K562 (cell line): ENCODE data around the gene SDS. TPM values are rescaled to one million over a fixed set of nuclear protein-coding genes. Genes with fewer than 3 reads are reported as not detected.

Experiments
- ATAC-seq: fragments of 200-7000 bp; cut with Tn5 transposase; 3 replicates; pipeline ENCODE4 v1.9.1; 2020; ENCODE audit warnings: moderate library complexity
- BruUV-seq: library from RNA; stranded (reverse); fragments of 400-500 nt; replicated peaks from 2 replicates; lab custom pipeline; 2021; lab: Mats Ljungman, UMichigan
- CTCF ChIA-PET: fragments of 300-600 bp; formaldehyde crosslinking; extraction: SDS; loops from one replicate; lab custom pipeline; 2021; ENCODE audit warnings: low intra/inter-chr PET ratio; lab: Yijun Ruan, JAX
- POLR2A ChIA-PET: fragments of 300-600, 350-650 bp; sonication (Branson Sonifier 250); formaldehyde crosslinking; extraction: SDS; loops from one replicate; lab custom pipeline; 2021; ENCODE audit warnings: antibody characterized with exemption, inconsistent platforms; lab: Yijun Ruan, JAX
- DNase-seq, 4 experiments: peaks; one replicate each; pipeline versions ENCODE4 v3.0.0 to v3.0.0-alpha.2; 2011 to 2018; ENCODE audit warnings: low spot score in 3 of 4, mixed read lengths in 3 of 4; ENCODE audit errors: extremely low read depth in 1 of 4
- FAIRE-seq: peaks from 2 replicates; lab custom pipeline; 2011; peaks lifted over from hg19 to GRCh38; lab: Jason Lieb, UNC
- H2AFZ ChIP-seq: 2 replicates; pipeline ENCODE4 v1.6.0; 2011; ENCODE audit warnings: low read depth, low read length, control low read depth, inconsistent platforms
- H3K27ac ChIP-seq: fragments of 200-600 bp; 3 replicates; pipeline ENCODE4 v1.8.0; 2011; ENCODE audit warnings: low read depth, mild to moderate bottlenecking, control low read depth, inconsistent platforms, low read length, moderate library complexity, mixed read lengths; ENCODE audit errors: extremely low read depth
- H3K27me3 ChIP-seq, 2 experiments: fragments of 300-600 bp in 1 of 2; 2 replicates in 1 of 2; 3 replicates in 1 of 2; pipeline versions ENCODE4 v1.6.0 to v1.8.0; 2011; ENCODE audit warnings: inconsistent platforms in 2 of 2, low read length in 2 of 2, mild to moderate bottlenecking in 1 of 2, mixed read lengths in 1 of 2, moderate library complexity in 1 of 2; ENCODE audit not compliant: control insufficient read depth in 2 of 2, insufficient read depth in 2 of 2
- H3K36me3 ChIP-seq: fragments of 300-600 bp; 3 replicates; pipeline ENCODE4 v1.8.0; 2011; ENCODE audit warnings: mild to moderate bottlenecking, low read length, inconsistent platforms; ENCODE audit not compliant: control insufficient read depth, insufficient read depth
- H3K4me1 ChIP-seq, 2 experiments: fragments of 200-600 bp in 1 of 2; replicated peaks in 1 of 2; 2 replicates in 1 of 2; 3 replicates in 1 of 2; pipeline versions ENCODE4 v1.5.1 to v1.8.0; 2011; ENCODE audit warnings: inconsistent platforms in 2 of 2, low read length in 2 of 2, mild to moderate bottlenecking in 1 of 2, mixed read lengths in 1 of 2, moderate library complexity in 1 of 2; ENCODE audit not compliant: control insufficient read depth in 2 of 2, insufficient read depth in 2 of 2
- H3K4me2 ChIP-seq: 2 replicates; pipeline ENCODE4 v1.6.1; 2011; ENCODE audit warnings: low read length, control low read depth, inconsistent platforms, mixed read lengths; ENCODE audit not compliant: insufficient read depth
- H3K4me3 ChIP-seq: fragments of 200-600 bp; sonication (generic), shearing (Covaris generic); 2 replicates; pipeline ENCODE4 v1.5.1; 2016; ENCODE audit warnings: control low read depth, inconsistent platforms
- H3K79me2 ChIP-seq: fragments of 200-600 bp; 3 replicates; pipeline ENCODE4 v1.8.0; 2011; ENCODE audit warnings: low read length, inconsistent platforms; ENCODE audit not compliant: control insufficient read depth, insufficient read depth
- H3K9ac ChIP-seq, 2 experiments: 2 replicates each; pipeline versions ENCODE4 v1.6.0 to v1.6.1; 2011; ENCODE audit warnings: low read depth in 2 of 2, low read length in 2 of 2, control low read depth in 1 of 2, inconsistent platforms in 1 of 2, mild to moderate bottlenecking in 1 of 2, mixed read lengths in 1 of 2; ENCODE audit not compliant: insufficient read depth in 1 of 2
- H3K9me1 ChIP-seq: one replicate; pipeline ENCODE4 v1.6.0; 2011; ENCODE audit warnings: inconsistent platforms, mild to moderate bottlenecking, low read length, moderate library complexity; ENCODE audit not compliant: control insufficient read depth, insufficient read depth
- H3K9me3 ChIP-seq: replicated peaks from 2 replicates; pipeline ENCODE4 v1.5.1; 2011; ENCODE audit warnings: low read depth, low read length, inconsistent platforms; ENCODE audit not compliant: control insufficient read depth, insufficient read depth
- H4K20me1 ChIP-seq: replicated peaks from 2 replicates; pipeline ENCODE4 v1.6.1; 2011; ENCODE audit warnings: low read length, inconsistent platforms, mixed read lengths; ENCODE audit not compliant: control insufficient read depth, insufficient read depth
- CSDE1 ChIP-seq, 2 experiments: fragments of 450-650 bp; IDR thresholded peaks; 2 replicates each; pipeline ENCODE4 v1.6.1; 2016; ENCODE audit warnings: mild to moderate bottlenecking in 1 of 2
- CUX1 ChIP-seq: fragments of 200-800 bp; sonication (Bioruptor generic); IDR thresholded peaks from 2 replicates; pipeline ENCODE4 v1.6.1; 2016; ENCODE audit warnings: missing genetic modification characterization, missing compliant biosample characterization
- EGR1 ChIP-seq: fragments of 450-650 bp; conservative IDR thresholded peaks from 2 replicates; pipeline ENCODE4 v1.6.1; 2017; ENCODE audit warnings: mild to moderate bottlenecking
- EZH2 ChIP-seq: IDR thresholded peaks from 2 replicates; pipeline ENCODE4 v1.6.1; 2012; ENCODE audit warnings: low read depth, mild to moderate bottlenecking, inconsistent platforms, low read length, borderline replicate concordance
- FOXM1 ChIP-seq, 2 experiments: fragments of 450-650 bp in 1 of 2; sonication (generic) in 1 of 2; formaldehyde crosslinking in 1 of 2; IDR thresholded peaks; 2 replicates each; pipeline versions ENCODE4 v1.6.1 to v1.9.0; 2017 to 2022; ENCODE audit warnings: low read depth in 2 of 2, mild to moderate bottlenecking in 2 of 2, missing genetic modification reagents in 1 of 2, moderate library complexity in 1 of 2
- GABPB1 ChIP-seq: sonication (generic); formaldehyde crosslinking; IDR thresholded peaks from 2 replicates; pipeline ENCODE4 v1.8.0; 2022; ENCODE audit warnings: mild to moderate bottlenecking, missing genetic modification reagents
- HNRNPK ChIP-seq: fragments of 200-400 bp; formaldehyde crosslinking; IDR thresholded peaks from one replicate; pipeline ENCODE4 v1.6.1; 2018; ENCODE audit warnings: mild to moderate bottlenecking, low read depth, low read length; ENCODE audit not compliant: poor library complexity, severe bottlenecking
- ILF3 ChIP-seq: fragments of 450-650 bp; IDR thresholded peaks from 2 replicates; pipeline ENCODE4 v1.6.1; 2018; ENCODE audit warnings: antibody characterized with exemption, mild to moderate bottlenecking, moderate library complexity, borderline replicate concordance
- MBD1 ChIP-seq: fragments of 250-450 bp; sonication (Bioruptor Pico); IDR thresholded peaks from 2 replicates; pipeline ENCODE4 v1.8.0; 2022; ENCODE audit warnings: inconsistent platforms
- NCOA4 ChIP-seq: fragments of 450-650 bp; IDR thresholded peaks from 2 replicates; pipeline ENCODE4 v1.6.1; 2018; ENCODE audit warnings: mild to moderate bottlenecking; ENCODE audit not compliant: partially characterized antibody
- NFRKB ChIP-seq: fragments of 450-650 bp; IDR thresholded peaks from 2 replicates; pipeline ENCODE4 v1.6.1; 2016; ENCODE audit warnings: low read depth
- NR2C1 ChIP-seq, 2 experiments: fragments of 450-650 bp; IDR thresholded peaks; 2 replicates each; pipeline ENCODE4 v1.6.1; 2017; ENCODE audit warnings: mild to moderate bottlenecking in 2 of 2, antibody characterized with exemption in 1 of 2, inconsistent platforms in 1 of 2, missing compliant biosample characterization in 1 of 2, missing genetic modification characterization in 1 of 2
- POLR2AphosphoS2 ChIP-seq: IDR thresholded peaks from 2 replicates; pipeline ENCODE4 v1.6.1; 2012; ENCODE audit warnings: low read length, improper control_type of control experiment
- PRMT5 ChIP-seq: sonication (generic); formaldehyde crosslinking; IDR thresholded peaks from 2 replicates; pipeline ENCODE4 v1.5.0; 2020; ENCODE audit warnings: missing genetic modification reagents
- ZKSCAN8 ChIP-seq: fragments of 200-800 bp; sonication (Bioruptor generic); IDR thresholded peaks from 2 replicates; pipeline ENCODE4 v1.6.1; 2016; ENCODE audit warnings: missing genetic modification characterization, missing compliant biosample characterization
- ZNF444 ChIP-seq: fragments of 250-450 bp; sonication (Bioruptor Pico); IDR thresholded peaks from 2 replicates; pipeline ENCODE4 v1.4.0; 2020; ENCODE audit warnings: mild to moderate bottlenecking, moderate library complexity
- ZNF445 ChIP-seq: fragments of 250-450 bp; sonication (Bioruptor Pico); IDR thresholded peaks from 2 replicates; pipeline ENCODE4 v1.4.0; 2020; ENCODE audit warnings: low read depth, mild to moderate bottlenecking, moderate library complexity
- WGBS: fragments of 100-300 bp; shearing (Covaris generic); methylation state at CpG from one replicate; pipeline ENCODE4 v1.1.6; 2016; ENCODE audit warnings: low coverage, mixed read lengths; ENCODE audit not compliant: insufficient coverage; ENCODE audit errors: missing lambda C conversion rate; 5-methylcytosine and 5-hydroxymethylcytosine counted together
- in situ Hi-C: fragments of 300-500 bp; cut with MboI; formaldehyde crosslinking; loops from 4 replicates; pipeline ENCODE4 v1.15.0; 2018; ENCODE audit warnings: inconsistent platforms, mixed read lengths
- intact Hi-C: fragments of 100-400 bp; cut with micrococcal nuclease; formaldehyde crosslinking; loops from 2 replicates; pipeline ENCODE4 v1.14.2; 2022
- polyA plus RNA-seq, 8 experiments: library from polyadenylated mRNA; depleted of rRNA in 4 of 8; stranded (reverse) in 5 of 8; unstranded in 3 of 8; fragments of >200 nt; fragmentation: Nextera tagmentation in 2 of 8; fragmentation: Illumina TruSeq in 1 of 8; extraction: Ambion mirVana in 2 of 8; extraction: Trizol in 1 of 8; gene quantifications; 2 replicates each; pipeline versions ENCODE4 v1.2.1 to v1.2.3, GENCODE V29; 2011 to 2014; ENCODE audit warnings: inconsistent platforms in 1 of 8, missing spikeins in 1 of 8
- total RNA-seq, 7 experiments: library from RNA; depleted of rRNA in 6 of 7; stranded (reverse); fragments of >200 nt in 6 of 7; fragmentation: Illumina TruSeq in 2 of 7; extraction: Trizol in 2 of 7; gene quantifications; 2 replicates each; pipeline versions ENCODE4 v1.2.1 to v1.2.3, GENCODE V29; 2011 to 2021; ENCODE audit warnings: low replicate concordance in 1 of 7

SDS gene
- total and polyA plus RNA-seq, 9 of the 15 experiments (the other 6 are each of a cell fraction or from before 2014, with no cell fraction given): 0.07 to 1.1 (median 0.12) TPM; not detected in 1

- WGBS: 25% methylated on average over 1 of the region's 1 CpG
- H3K27me3 ChIP-seq: peaks cover 0 to 4% of the 10 kb centered on the region in 2 experiments; a peak in 1 of 5 replicates
- peaks cover 4% of the 10 kb centered on the region; the same call in 1 of the 2 replicates for H3K9me3 ChIP-seq
- H2AFZ ChIP-seq: no peak overlapping the region
- in situ Hi-C loops: no loop called here
- intact Hi-C loops: loop anchor here (5.0 kb wide), 1 partner anchor 101 kb away; no protein-coding TSS in a partner anchor
- H3K9me1 ChIP-seq: no peaks in the 10 kb centered on the region
- no peak for ATAC-seq
- peaks cover 5% of the 10 kb centered on the region; the same call in 1 of the 3 replicates for H3K36me3 ChIP-seq
- ChIA-PET POLR2A (interaction anchor here (1.2 kb wide), 1 partner anchor 8 kb away, joined by 3 read pairs; no protein-coding TSS in a partner anchor), CTCF (no interaction called here)
- BruUV-seq: no TSS peak
- no peak for FAIRE-seq
- H4K20me1 ChIP-seq: no peaks in the 10 kb centered on the region
- no peak overlapping the region for H3K4me3 ChIP-seq
- H3K79me2 ChIP-seq: 0 out of 3 replicates have a peak, but pooled peaks cover 3% of the 10 kb centered on the region
- H3K27ac ChIP-seq: no peak overlapping the region
- H3K4me1 ChIP-seq: peaks cover 5 to 6% of the 10 kb centered on the region in 2 experiments; a peak in 4 of 5 replicates
- DNase-seq: no peak
- H3K9ac ChIP-seq: no peak overlapping the region
- H3K4me2 ChIP-seq: no peak overlapping the region
- TF ChIP-seq PRMT5 (CRISPR knock-in tag) (no peak), NCOA4 (no peak), ZKSCAN8 (no peak), NFRKB (no peak), NR2C1 (IDR thresholded peaks at IDR 0.05) (no peak), NR2C1 (tag; IDR thresholded peaks at IDR 0.05) (no peak), FOXM1 (IDR thresholded peaks at IDR 0.05; ENCODE audit: low read depth) (no peak), FOXM1 (CRISPR knock-in tag; IDR thresholded peaks at IDR 0.05; ENCODE audit: low read depth) (no peak), ILF3 (no peak), EGR1 (no peak), EZH2 (no peak), GABPB1 (CRISPR knock-in tag) (no peak), ZNF444 (CRISPR knock-in tag) (no peak), CSDE1 (IDR thresholded peaks at IDR 0.05) (no peak), CUX1 (CRISPR knock-in tag) (no peak), HNRNPK (no peak), MBD1 (no peak), ZNF445 (CRISPR knock-in tag) (no peak), POLR2AphosphoS2 (no peak)
These were observed 24.8 kb upstream of the SDS start for GRCh38 chr12:113428482-113428881.
